Retinal pigment epithelial cell (primary cell): ENCODE data around the gene HOXA3.

Source experiments
- DNase-seq: peaks from one replicate; pipeline ENCODE4 v3.0.0-alpha.2; 2010; ENCODE audit warnings: low read depth
- H3K4me3 ChIP-seq: 2 replicates; pipeline ENCODE4 v1.5.1; 2011; ENCODE audit warnings: mild to moderate bottlenecking, low read length, control low read depth, moderate library complexity
- CTCF ChIP-seq: conservative IDR thresholded peaks from 2 replicates; pipeline ENCODE4 v1.5.1; 2011; ENCODE audit warnings: low read depth, low read length, control low read depth, inconsistent platforms

HOXA3 gene

GRCh38 chr7:27175626-27176523 lies 23.5 kb upstream of the HOXA3 start:
- no peak overlapping the region for H3K4me3 ChIP-seq
- no peak for TF ChIP-seq CTCF
- DNase-seq: no peak

- no peak overlapping the region for H3K4me3 ChIP-seq
- TF ChIP-seq CTCF: no peak
- DNase-seq: no peak
These were observed 22.7 kb upstream of the HOXA3 start for GRCh38 chr7:27174874-27175625.

- no peak for TF ChIP-seq CTCF
- no peak within 1 kb of the TSS for H3K4me3 ChIP-seq
- DNase-seq: no peak
These were observed 21.8 kb upstream of the HOXA3 start, which contains the start of gene HOXA10 for GRCh38 chr7:27173956-27174873. Gene HOXA10, minus strand, starts transcription at chr7:27174320. Its CDS starts 14 bp downstream, at chr7:27174306.

- no peak for DNase-seq
- no peak overlapping the region for H3K4me3 ChIP-seq
- TF ChIP-seq CTCF: no peak
These were observed 21.1 kb upstream of the HOXA3 start for GRCh38 chr7:27173511-27173955.

- H3K4me3 ChIP-seq: no peak overlapping the region
- no peak for DNase-seq
- no peak for TF ChIP-seq CTCF
These were observed 20.6 kb upstream of the HOXA3 start for GRCh38 chr7:27172823-27173510.

GRCh38 chr7:27172315-27172774 lies 20.0 kb upstream of the HOXA3 start:
- no peak overlapping the region for H3K4me3 ChIP-seq
- no peak for DNase-seq

More at GRCh38 chr7:27172315-27172774, 20.0 kb upstream of the HOXA3 start:
- TF ChIP-seq CTCF: no peak
